GM12878 (cell line): ENCODE data around the gene STARD13.

ENCODE experiments used
- CHD2 ChIP-seq: IDR thresholded peaks from 2 replicates; pipeline ENCODE4 v1.6.1; 2011; ENCODE audit warnings: low read depth, low read length, improper control_type of control experiment, borderline replicate concordance
- EP300 ChIP-seq, 2 experiments: fragments of 150-350 bp in 1 of 2; IDR thresholded peaks; 2 replicates each; pipeline ENCODE4 v1.6.1; 2011 to 2012; ENCODE audit warnings: low read depth in 2 of 2, low read length in 2 of 2, borderline replicate concordance in 1 of 2, improper control_type of control experiment in 1 of 2, inconsistent platforms in 1 of 2; ENCODE audit not compliant: control insufficient read depth in 1 of 2
- EZH2 ChIP-seq: IDR thresholded peaks from 2 replicates; pipeline ENCODE4 v1.6.1; 2012; ENCODE audit warnings: low read depth, mild to moderate bottlenecking, control low read depth, inconsistent platforms, low read length, borderline replicate concordance; ENCODE audit not compliant: control insufficient read depth
- FOXK2 ChIP-seq: fragments of 450-650 bp; IDR thresholded peaks from 2 replicates; pipeline ENCODE4 v1.6.1; 2017; ENCODE audit warnings: mild to moderate bottlenecking, moderate library complexity
- HDAC2 ChIP-seq: fragments of 200-600 bp; sonication (generic); IDR thresholded peaks from 2 replicates; pipeline ENCODE4 v1.6.1; 2017
- HDAC6 ChIP-seq: fragments of 200-600 bp; sonication (generic); IDR thresholded peaks from one replicate; pipeline ENCODE4 v1.8.0; 2017; ENCODE audit warnings: antibody characterized with exemption; ENCODE audit not compliant: unreplicated experiment
- RBBP5 ChIP-seq: fragments of 200-600 bp; sonication (generic); conservative IDR thresholded peaks from 2 replicates; pipeline ENCODE4 v1.6.1; 2016
- TARDBP ChIP-seq: IDR thresholded peaks from 2 replicates; pipeline ENCODE4 v1.6.1; 2016; ENCODE audit warnings: borderline replicate concordance
- TF ChIP-seq, protein P1 (sequence below), 3 experiments: IDR thresholded peaks in 2 of 3; conservative IDR thresholded peaks in 1 of 3; 2 replicates each; pipeline ENCODE4 v1.5.1; 2011; ENCODE audit warnings: low read depth in 3 of 3, low read length in 3 of 3, mild to moderate bottlenecking in 3 of 3, control low read depth in 2 of 3, moderate library complexity in 2 of 3, inconsistent platforms in 1 of 3, mixed read lengths in 1 of 3; ENCODE audit not compliant: control insufficient read depth in 2 of 3, insufficient read depth in 1 of 3; ENCODE audit errors: extremely low read depth in 1 of 3
- TF ChIP-seq, protein P2 (sequence below): fragments of 450-650 bp; IDR thresholded peaks from 2 replicates; pipeline ENCODE4 v1.6.1; 2017; ENCODE audit warnings: mild to moderate bottlenecking, moderate library complexity
- TF ChIP-seq, protein P3 (sequence below): fragments of 450-650 bp; formaldehyde crosslinking; IDR thresholded peaks from 2 replicates; pipeline ENCODE4 v1.4.0; 2020; ENCODE audit warnings: mild to moderate bottlenecking, moderate library complexity

DNA sequence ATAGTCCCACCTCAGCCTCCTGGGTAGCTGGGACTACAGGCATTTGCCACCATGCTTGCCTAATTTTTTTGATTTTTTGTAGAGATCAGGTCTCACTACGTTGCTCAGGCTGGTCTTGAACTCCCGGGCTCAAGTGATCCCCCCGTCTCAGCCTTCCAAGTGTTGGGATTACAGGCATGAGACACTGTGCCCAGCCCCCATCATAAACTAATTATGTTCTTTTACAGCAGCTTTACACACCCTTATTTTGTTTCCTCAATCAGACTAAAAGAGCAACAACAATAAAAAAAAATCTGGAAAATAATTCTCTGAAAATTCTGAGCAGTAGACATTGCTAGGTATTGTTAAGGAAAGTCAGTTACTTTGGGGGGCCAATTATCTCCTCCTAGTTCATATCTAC, 35.7 kb downstream of the STARD13 start:
- no peak for TF ChIP-seq TARDBP
- TF ChIP-seq, protein P1, sequence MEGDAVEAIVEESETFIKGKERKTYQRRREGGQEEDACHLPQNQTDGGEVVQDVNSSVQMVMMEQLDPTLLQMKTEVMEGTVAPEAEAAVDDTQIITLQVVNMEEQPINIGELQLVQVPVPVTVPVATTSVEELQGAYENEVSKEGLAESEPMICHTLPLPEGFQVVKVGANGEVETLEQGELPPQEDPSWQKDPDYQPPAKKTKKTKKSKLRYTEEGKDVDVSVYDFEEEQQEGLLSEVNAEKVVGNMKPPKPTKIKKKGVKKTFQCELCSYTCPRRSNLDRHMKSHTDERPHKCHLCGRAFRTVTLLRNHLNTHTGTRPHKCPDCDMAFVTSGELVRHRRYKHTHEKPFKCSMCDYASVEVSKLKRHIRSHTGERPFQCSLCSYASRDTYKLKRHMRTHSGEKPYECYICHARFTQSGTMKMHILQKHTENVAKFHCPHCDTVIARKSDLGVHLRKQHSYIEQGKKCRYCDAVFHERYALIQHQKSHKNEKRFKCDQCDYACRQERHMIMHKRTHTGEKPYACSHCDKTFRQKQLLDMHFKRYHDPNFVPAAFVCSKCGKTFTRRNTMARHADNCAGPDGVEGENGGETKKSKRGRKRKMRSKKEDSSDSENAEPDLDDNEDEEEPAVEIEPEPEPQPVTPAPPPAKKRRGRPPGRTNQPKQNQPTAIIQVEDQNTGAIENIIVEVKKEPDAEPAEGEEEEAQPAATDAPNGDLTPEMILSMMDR (IDR thresholded peaks at IDR 0.05 in 2 of 3, conservative IDR thresholded peaks at IDR 0.05 in 1 of 3; ENCODE audit: control insufficient read depth in 2 of 3, extremely low read depth in 1 of 3, insufficient read depth in 1 of 3, low read depth in 3 of 3, low read length in 3 of 3), result no peak
- TF ChIP-seq, protein P2, sequence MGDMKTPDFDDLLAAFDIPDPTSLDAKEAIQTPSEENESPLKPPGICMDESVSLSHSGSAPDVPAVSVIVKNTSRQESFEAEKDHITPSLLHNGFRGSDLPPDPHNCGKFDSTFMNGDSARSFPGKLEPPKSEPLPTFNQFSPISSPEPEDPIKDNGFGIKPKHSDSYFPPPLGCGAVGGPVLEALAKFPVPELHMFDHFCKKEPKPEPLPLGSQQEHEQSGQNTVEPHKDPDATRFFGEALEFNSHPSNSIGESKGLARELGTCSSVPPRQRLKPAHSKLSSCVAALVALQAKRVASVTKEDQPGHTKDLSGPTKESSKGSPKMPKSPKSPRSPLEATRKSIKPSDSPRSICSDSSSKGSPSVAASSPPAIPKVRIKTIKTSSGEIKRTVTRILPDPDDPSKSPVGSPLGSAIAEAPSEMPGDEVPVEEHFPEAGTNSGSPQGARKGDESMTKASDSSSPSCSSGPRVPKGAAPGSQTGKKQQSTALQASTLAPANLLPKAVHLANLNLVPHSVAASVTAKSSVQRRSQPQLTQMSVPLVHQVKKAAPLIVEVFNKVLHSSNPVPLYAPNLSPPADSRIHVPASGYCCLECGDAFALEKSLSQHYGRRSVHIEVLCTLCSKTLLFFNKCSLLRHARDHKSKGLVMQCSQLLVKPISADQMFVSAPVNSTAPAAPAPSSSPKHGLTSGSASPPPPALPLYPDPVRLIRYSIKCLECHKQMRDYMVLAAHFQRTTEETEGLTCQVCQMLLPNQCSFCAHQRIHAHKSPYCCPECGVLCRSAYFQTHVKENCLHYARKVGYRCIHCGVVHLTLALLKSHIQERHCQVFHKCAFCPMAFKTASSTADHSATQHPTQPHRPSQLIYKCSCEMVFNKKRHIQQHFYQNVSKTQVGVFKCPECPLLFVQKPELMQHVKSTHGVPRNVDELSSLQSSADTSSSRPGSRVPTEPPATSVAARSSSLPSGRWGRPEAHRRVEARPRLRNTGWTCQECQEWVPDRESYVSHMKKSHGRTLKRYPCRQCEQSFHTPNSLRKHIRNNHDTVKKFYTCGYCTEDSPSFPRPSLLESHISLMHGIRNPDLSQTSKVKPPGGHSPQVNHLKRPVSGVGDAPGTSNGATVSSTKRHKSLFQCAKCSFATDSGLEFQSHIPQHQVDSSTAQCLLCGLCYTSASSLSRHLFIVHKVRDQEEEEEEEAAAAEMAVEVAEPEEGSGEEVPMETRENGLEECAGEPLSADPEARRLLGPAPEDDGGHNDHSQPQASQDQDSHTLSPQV, result no peak
- no peak for TF ChIP-seq RBBP5
- TF ChIP-seq CHD2, result no peak
- no peak for TF ChIP-seq HDAC6
- no peak for TF ChIP-seq EZH2
- TF ChIP-seq EP300 (IDR thresholded peaks at IDR 0.05; ENCODE audit: borderline replicate concordance in 1 of 2, control insufficient read depth in 1 of 2, low read depth in 2 of 2, low read length in 2 of 2), result no peak
- TF ChIP-seq, protein P3, sequence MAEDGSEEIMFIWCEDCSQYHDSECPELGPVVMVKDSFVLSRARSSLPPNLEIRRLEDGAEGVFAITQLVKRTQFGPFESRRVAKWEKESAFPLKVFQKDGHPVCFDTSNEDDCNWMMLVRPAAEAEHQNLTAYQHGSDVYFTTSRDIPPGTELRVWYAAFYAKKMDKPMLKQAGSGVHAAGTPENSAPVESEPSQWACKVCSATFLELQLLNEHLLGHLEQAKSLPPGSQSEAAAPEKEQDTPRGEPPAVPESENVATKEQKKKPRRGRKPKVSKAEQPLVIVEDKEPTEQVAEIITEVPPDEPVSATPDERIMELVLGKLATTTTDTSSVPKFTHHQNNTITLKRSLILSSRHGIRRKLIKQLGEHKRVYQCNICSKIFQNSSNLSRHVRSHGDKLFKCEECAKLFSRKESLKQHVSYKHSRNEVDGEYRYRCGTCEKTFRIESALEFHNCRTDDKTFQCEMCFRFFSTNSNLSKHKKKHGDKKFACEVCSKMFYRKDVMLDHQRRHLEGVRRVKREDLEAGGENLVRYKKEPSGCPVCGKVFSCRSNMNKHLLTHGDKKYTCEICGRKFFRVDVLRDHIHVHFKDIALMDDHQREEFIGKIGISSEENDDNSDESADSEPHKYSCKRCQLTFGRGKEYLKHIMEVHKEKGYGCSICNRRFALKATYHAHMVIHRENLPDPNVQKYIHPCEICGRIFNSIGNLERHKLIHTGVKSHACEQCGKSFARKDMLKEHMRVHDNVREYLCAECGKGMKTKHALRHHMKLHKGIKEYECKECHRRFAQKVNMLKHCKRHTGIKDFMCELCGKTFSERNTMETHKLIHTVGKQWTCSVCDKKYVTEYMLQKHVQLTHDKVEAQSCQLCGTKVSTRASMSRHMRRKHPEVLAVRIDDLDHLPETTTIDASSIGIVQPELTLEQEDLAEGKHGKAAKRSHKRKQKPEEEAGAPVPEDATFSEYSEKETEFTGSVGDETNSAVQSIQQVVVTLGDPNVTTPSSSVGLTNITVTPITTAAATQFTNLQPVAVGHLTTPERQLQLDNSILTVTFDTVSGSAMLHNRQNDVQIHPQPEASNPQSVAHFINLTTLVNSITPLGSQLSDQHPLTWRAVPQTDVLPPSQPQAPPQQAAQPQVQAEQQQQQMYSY (CRISPR knock-in tag), result no peak
- no peak for TF ChIP-seq FOXK2
- TF ChIP-seq HDAC2, result no peak
